NCI-H526 treated with DMSO at 0.1 percent for 48 hours (cell line): ENCODE measurements around the gene FOSL2.

Source experiments
- DNase-seq: peaks from one replicate; lab custom pipeline; 2025; lab: John Stamatoyannopoulos, UW

Gene FOSL2

GRCh38 chr2:28375236-28375635 lies 17.4 kb upstream of the FOSL2 start:
- no peak for DNase-seq

DNA sequence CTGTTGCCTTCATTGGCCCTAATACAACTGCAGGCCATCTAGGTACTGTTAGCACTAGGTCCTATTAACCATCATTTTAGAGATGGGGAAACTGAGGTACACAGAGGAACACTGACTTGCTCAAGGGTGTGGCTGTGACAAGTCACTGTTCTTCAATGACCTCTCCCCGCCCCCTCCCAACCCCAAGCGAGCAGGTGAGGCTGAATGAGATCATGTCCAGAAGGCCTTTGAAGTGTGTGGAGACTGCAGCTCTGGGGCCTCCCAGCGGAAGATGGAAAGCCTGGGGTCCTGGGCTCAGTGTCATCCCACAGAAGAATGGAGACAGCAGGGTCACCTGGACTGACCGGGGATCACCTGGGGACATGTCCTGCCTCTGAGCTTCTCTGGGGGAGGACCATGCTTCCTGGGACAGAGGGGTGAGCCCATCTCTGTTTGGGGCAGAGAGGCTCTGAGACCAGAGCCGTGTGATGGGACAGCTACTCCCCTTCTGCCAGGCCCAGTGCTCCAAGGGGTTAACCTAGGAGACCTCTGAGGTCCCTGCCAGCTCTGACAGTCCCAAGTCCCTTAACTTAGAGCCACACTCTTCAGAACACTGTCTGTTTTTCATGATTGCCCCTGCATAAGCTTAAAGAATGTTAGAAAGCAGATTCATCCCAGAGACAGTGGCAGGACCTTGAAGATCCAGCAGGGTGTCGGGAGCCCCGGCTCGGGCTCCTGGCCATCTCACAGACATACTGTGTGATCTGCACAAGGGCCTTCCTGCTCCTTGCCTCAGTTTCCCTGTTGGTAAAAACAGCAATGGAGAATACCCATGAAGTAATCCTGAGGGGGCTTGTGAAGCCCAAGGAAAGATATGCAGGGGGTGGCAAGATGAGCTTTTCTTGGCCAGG lies 16.7 kb upstream of the FOSL2 start:
- DNase-seq, result no peak

DNA sequence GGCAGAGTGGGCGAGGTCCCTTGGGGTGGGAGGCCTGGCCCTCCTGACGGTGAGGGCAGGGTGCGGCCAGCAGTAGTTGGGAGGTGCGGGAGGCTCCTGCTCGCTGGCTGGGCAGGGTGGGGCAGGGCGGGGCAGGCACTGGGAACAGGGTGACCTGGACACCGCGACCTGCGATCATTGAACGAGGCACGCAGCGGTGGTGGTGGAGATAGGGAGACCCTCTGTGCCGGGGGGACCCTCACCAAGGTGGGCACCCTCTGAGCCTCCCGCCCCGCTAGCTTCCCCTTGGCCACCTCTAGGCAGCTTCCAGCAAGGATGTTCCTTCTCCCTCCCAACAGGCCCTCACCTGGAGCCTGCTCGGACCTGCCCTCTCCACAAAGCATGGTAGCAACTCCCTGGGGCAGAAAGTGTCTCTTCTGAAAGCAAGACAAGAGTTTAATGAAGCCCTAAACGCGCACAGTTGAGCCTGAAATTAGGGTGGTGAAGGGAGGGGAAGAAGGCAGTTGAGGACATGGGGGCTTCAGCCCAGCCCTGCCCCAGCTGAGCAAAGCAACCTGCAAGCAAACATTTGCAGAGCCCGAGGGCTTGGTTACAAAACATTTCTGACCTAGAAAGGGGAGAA lies 15.4 kb upstream of the FOSL2 start:
- no peak for DNase-seq

DNA sequence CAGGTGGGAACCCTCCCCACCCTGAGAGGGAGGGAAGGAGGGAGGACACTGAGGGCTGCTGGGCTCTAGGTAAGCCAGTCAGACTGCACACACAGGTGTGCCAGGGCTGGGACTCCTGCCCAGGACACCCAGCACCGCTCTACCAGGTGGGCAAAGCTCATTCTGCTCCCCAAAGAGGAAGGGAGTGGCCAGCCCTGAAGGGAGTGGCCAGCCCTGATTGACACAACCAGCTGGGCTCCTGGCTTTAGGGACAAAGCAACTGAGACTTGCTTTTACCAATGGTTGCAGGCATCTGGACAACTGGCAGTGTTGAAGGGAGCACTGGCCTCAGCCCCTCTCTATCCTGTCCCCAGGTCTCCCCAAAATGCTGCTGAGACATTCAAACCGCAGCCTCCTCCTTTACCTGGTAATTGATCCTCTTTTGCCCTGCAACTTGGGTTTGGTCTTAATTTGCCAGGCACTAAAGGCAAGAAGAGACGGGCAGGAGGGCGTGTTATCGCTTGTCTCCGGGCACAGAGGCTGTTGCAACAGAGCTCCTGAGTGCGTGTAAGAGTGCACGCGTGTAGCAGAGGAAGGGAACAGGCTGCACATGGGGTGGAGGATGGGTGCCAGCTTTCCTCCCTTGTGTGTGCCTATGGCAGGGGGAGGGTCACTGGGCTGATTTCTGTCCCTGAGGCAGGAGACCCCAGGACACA lies 14.5 kb upstream of the FOSL2 start:
- DNase-seq, result no peak

DNA sequence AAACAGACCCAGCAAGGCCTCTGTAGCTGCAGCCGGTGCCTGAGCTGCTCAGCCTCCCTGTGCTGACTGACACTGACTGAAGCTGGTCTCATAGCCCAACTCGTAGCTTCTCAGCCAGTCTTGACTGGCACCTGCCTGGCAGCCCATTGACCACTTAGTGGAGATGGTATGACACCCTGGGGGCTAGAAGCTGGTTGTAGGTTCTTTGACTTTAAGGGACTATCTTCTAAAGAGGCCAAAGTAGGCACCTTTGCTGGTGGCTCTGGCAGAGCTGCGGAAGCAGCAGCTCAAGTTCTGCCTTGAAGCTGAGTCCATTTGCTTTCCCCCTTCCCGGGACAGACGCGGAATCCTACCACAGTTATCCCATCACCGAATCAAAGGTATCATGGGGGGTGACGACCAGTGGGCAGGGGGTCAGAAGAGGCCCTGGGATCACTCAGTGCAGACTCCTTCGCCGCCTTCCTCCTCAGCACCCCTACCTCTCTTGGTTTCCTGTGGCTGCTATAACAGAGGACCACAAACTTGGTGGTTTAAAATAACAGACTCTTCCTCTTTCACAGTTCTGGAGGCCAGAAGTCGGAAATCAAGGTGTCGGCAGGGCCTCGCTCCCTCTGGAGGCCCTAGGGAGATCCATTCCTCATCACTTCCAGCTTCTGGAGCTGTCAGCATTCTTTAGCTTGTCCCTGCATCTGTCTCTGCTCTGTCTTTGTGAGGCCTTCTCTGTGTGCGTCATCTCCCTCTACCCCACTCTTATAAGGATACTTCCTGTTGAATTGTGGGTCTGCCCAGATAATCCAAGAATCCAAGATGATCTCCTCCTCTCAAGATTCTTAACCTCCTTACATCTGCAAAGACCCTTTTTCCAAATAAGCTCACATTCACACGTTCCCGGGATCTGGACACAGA lies 13.7 kb upstream of the FOSL2 start:
- no peak for DNase-seq

- no peak for DNase-seq
These were observed 12.4 kb upstream of the FOSL2 start for GRCh38 chr2:28380219-28380618.

GRCh38 chr2:28381225-28382180 lies 11.2 kb upstream of the FOSL2 start:
- DNase-seq, result no peak

- no peak for DNase-seq
These were observed 9.9 kb upstream of the FOSL2 start for GRCh38 chr2:28382755-28383154.

- no peak for DNase-seq
These were observed 5.3 kb upstream of the FOSL2 start for GRCh38 chr2:28387082-28387960.

DNA sequence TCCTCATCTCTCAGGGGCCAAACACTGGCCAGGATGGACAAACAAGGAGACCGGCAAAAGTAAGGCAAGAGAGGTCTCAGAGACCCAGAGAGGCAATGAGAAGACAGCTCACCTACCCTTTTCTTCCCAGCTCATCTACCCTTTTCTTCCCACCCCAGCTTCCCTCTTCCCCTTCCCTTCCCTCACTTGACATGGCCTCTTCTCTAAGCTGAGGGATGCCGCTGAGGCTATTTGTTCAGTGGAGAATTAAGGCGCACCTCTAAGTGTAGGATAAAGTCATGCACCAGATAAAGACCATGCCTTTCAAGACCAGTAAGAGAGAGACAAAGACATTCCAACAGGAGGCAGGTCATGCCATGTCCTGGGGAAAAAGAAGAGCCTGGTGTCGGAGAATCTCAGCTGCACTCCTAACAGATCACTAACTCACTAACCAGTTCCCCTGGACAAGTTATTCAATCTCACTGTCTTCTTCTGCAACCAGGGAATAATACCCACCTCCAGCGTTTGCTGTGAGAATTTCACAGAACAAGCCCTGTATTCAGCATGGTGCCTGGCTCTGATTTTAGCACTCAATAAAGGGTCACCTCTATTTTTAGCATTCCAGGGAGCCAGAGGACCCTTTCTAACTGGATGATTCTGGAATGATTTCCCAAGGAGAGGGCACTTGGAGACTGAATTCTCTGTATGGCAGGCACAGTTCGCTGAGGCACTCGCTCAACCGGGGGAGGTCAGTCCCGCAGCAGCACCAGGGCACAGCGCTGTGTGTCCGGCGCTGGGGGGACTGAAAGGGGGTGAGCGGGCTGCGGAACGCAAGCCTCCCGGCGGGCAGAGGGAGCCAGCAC lies 3.0 kb upstream of the FOSL2 start:
- no peak for DNase-seq

DNA sequence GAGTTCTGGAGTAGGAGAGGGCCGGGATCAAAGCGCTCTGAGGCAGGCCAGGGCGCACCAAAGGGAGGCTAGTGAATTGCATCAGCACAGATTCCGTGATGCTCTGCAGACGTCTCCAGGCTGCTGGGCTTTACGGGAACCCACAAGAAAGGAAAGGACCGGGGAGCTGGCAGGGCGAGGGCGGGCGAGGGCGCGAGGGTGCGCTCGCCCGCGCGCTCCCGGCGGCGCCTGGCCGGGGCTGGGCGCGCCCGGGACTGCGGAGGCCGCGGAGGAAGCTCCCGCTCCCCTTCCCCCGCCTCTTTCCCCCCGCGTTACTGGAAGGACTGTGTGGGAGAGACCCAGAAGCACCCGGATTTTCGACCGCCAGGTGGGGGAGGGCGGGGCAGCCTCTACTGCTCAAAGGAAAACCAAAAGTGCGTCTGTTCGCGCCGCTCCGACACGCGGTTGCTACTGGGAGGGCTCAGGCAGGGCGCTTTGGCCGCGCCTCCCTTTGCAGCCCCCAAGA lies 2.4 kb upstream of the FOSL2 start:
- DNase-seq, result peak; percentile 25

GRCh38 chr2:28390746-28391563 lies 1.7 kb upstream of the FOSL2 start:
- no peak for DNase-seq

DNA sequence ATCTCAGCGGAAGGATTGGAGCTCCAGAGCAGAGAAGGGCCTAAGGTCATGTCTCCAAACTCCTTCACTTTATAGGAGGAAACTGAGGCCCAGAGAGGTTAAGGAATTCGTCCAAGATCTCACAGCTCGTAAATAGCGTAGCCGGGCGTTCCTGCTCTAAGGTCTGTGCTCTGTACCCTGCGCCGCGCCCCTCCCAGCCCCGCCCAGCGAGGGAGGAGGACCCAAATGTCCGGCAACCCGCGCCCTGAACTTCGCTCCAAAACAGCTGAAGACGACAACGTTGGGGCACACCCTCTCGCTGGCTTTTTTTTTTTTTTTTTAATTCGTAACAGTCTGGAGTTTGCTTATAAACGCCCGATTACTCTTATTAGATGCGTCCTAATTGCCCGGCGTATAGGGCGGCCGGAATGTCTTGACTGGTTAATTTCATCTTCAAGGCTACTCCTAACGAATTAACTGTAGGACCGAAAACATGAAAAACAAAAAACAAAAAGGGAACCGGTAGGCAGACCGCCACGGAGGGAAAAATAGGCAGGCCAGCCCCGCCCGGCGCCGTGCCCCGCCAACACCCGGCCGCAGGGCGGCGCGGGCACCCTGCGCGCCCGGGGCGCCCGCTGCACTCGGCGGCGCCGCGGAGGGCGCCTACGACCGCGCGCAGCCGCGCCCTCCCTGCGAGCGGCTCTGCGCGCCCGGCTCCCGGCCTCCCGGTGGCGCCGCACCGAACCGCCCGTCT lies 928 bp upstream of the FOSL2 start:
- DNase-seq, result peak; percentile 60

GRCh38 chr2:28393114-28393836 lies 617 bp downstream of the FOSL2 start:
- peak; percentile 11 for DNase-seq

DNA sequence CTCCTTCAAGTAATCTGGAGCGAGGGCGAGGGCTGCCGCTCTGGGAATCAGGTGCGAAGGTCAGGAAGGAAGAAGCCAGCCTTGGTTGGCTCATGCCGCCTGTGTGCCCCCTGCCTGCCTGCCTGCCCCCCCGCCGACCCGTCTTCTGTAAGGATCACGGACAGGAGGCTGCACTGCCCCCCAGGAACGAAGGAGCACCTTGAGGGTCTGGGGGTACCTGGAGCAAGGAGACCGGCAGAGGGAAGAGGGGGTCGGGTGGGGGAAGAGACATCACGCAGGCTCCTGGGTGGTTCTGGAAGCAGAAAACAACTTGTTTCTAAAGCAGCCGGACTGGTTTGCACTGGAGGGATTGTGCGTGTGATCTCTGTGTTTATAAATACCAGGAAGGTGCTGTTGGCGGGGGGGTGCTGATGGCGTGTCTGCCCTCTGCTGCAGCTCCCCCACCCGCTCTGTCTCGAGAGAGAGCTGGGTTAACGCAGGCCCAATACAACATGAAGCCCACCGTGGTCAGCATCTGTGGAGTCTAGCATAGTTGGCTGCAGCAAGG lies 1.7 kb downstream of the FOSL2 start:
- DNase-seq, result no peak

- no peak for DNase-seq
These were observed 2.3 kb downstream of the FOSL2 start for GRCh38 chr2:28394997-28395333.
